Neural progenitor cell (in vitro differentiated cells): ENCODE measurements around the gene CDAN1. TPM values are rescaled to one million over a fixed set of nuclear protein-coding genes. Genes with fewer than 3 reads are reported as not detected.
"Not testable (repeated sequence)": the region's sequence is repeated elsewhere in the genome, so short reads cannot be mapped to it uniquely, and the experiment has no call there.

Experiments used
- DNase-seq: peaks from one replicate; pipeline ENCODE4 v3.0.0-alpha.2; 2016; ENCODE audit warnings: low spot score
- H2AFZ ChIP-seq: fragments of 200-600 bp; sonication (generic); replicated peaks from 2 replicates; pipeline ENCODE4 v1.6.1; 2016; ENCODE audit warnings: antibody characterized with exemption
- H3F3A ChIP-seq: fragments of 200-600 bp; sonication (generic); 2 replicates; pipeline ENCODE4 v1.6.1; 2016; ENCODE audit warnings: antibody characterized with exemption, low read depth
- H3K27ac ChIP-seq: fragments of 200-600 bp; sonication (generic); 2 replicates; pipeline ENCODE4 v1.5.1; 2016; ENCODE audit warnings: mild to moderate bottlenecking
- H3K27me3 ChIP-seq: fragments of 200-600 bp; sonication (generic); 2 replicates; pipeline ENCODE4 v1.6.1; 2016; ENCODE audit warnings: mild to moderate bottlenecking, moderate library complexity
- H3K36me3 ChIP-seq: fragments of 200-600 bp; sonication (generic); 2 replicates; pipeline ENCODE4 v1.5.1; 2016
- H3K4me1 ChIP-seq: fragments of 200-600 bp; sonication (generic); 2 replicates; pipeline ENCODE4 v1.6.1; 2016; ENCODE audit warnings: mixed run types
- H3K4me2 ChIP-seq: fragments of 200-600 bp; sonication (generic); 2 replicates; pipeline ENCODE4 v1.6.1; 2016
- H3K4me3 ChIP-seq: fragments of 200-600 bp; sonication (generic); 2 replicates; pipeline ENCODE4 v1.5.1; 2016
- H3K79me2 ChIP-seq: fragments of 200-600 bp; sonication (generic); 2 replicates; pipeline ENCODE4 v1.6.1; 2016; ENCODE audit warnings: low read depth
- H3K9ac ChIP-seq: fragments of 200-600 bp; sonication (generic); 2 replicates; pipeline ENCODE4 v1.6.1; 2016
- H3K9me3 ChIP-seq: fragments of 200-600 bp; sonication (generic); 2 replicates; pipeline ENCODE4 v1.5.1; 2016; ENCODE audit warnings: low read depth
- H4K20me1 ChIP-seq: fragments of 200-600 bp; sonication (generic); 2 replicates; pipeline ENCODE4 v1.6.1; 2016; ENCODE audit warnings: low read depth
- H3K27ac Mint-ChIP-seq: 3 replicates; pipeline ENCODE4 v1.8.0; 2021; ENCODE audit warnings: mixed read lengths
- H3K27me3 Mint-ChIP-seq: 2 replicates; pipeline ENCODE4 v1.8.0; 2022; ENCODE audit warnings: low read depth, mild to moderate bottlenecking, inconsistent platforms, moderate library complexity, mixed read lengths; ENCODE audit not compliant: insufficient read depth
- H3K36me3 Mint-ChIP-seq: 3 replicates; pipeline ENCODE4 v1.8.0; 2021; ENCODE audit warnings: mixed read lengths
- H3K4me1 Mint-ChIP-seq: 3 replicates; pipeline ENCODE4 v1.8.0; 2021; ENCODE audit warnings: mixed read lengths
- H3K4me3 Mint-ChIP-seq: 3 replicates; pipeline ENCODE4 v1.8.0; 2021; ENCODE audit warnings: mild to moderate bottlenecking, moderate library complexity, mixed read lengths
- H3K9me3 Mint-ChIP-seq: 3 replicates; pipeline ENCODE4 v1.8.0; 2020; ENCODE audit warnings: mixed read lengths
- CTCF ChIP-seq: fragments of 200-600 bp; sonication (generic); IDR thresholded peaks from 2 replicates; pipeline ENCODE4 v1.5.1; 2017; ENCODE audit warnings: antibody characterized with exemption, mild to moderate bottlenecking
- EZH2 ChIP-seq: fragments of 200-600 bp; sonication (generic); IDR thresholded peaks from 2 replicates; pipeline ENCODE4 v1.6.1; 2017; ENCODE audit warnings: antibody characterized with exemption, mild to moderate bottlenecking, moderate library complexity
- EZH2phosphoT487 ChIP-seq: fragments of 200-600 bp; sonication (generic); IDR thresholded peaks from 2 replicates; pipeline ENCODE4 v1.6.1; 2017; ENCODE audit warnings: antibody characterized with exemption
- total RNA-seq: library from RNA; depleted of rRNA; stranded (reverse); fragments of >200 nt; gene quantifications from 2 replicates; pipeline ENCODE4 v1.2.3, GENCODE V29; 2015; ENCODE audit warnings: low replicate concordance

CDAN1 gene
- total RNA-seq, 1 donor from 2014 or later, result 20.2 TPM

- H3K27ac ChIP-seq, result no peak overlapping the region
- no peaks in the 10 kb centered on the region for H3K79me2 ChIP-seq
- H3K27me3 ChIP-seq, result no peaks in the 10 kb centered on the region
- H3K36me3 ChIP-seq, result no peaks in the 10 kb centered on the region
- no peak overlapping the region for H2AFZ ChIP-seq
- no peak for DNase-seq
- H3K27ac Mint-ChIP-seq, result no peak overlapping the region
- H3K4me1 ChIP-seq, result no peaks in the 10 kb centered on the region
- no peak overlapping the region for H3K4me3 Mint-ChIP-seq
- peaks cover 2% of the 10 kb centered on the region for H3K27me3 Mint-ChIP-seq
- TF ChIP-seq EZH2, result no peak
- no peak for TF ChIP-seq CTCF
- TF ChIP-seq EZH2phosphoT487, result no peak
- H3K9me3 Mint-ChIP-seq, result no peaks in the 10 kb centered on the region
- no peaks in the 10 kb centered on the region for H4K20me1 ChIP-seq
- no peak overlapping the region for H3K4me3 ChIP-seq
- H3K4me1 Mint-ChIP-seq, result no peaks in the 10 kb centered on the region
- peaks cover 40% of the 10 kb centered on the region for H3K36me3 Mint-ChIP-seq
- no peaks in the 10 kb centered on the region for H3F3A ChIP-seq
- H3K9ac ChIP-seq, result no peak overlapping the region
- no peak overlapping the region for H3K4me2 ChIP-seq
- H3K9me3 ChIP-seq, result no peaks in the 10 kb centered on the region
Observed at GRCh38 chr15:42686281-42686680, 50.6 kb downstream of the CDAN1 start.

GRCh38 chr15:42681119-42681518, 55.8 kb downstream of the CDAN1 start:
- H3K27me3 ChIP-seq, result no peaks in the 10 kb centered on the region
- H3K79me2 ChIP-seq, result no peaks in the 10 kb centered on the region
- TF ChIP-seq CTCF, result no peak
- TF ChIP-seq EZH2, result no peak
- TF ChIP-seq EZH2phosphoT487, result no peak
- Mint-ChIP-seq H3K27me3 (peaks cover 2% of the 10 kb centered on the region), H3K4me1 (no peaks in the 10 kb centered on the region), H3K36me3 (peaks cover 24% of the 10 kb centered on the region), H3K27ac (no peak overlapping the region), H3K9me3 (no peaks in the 10 kb centered on the region), H3K4me3 (no peak overlapping the region)
- H3F3A ChIP-seq, result no peaks in the 10 kb centered on the region
- no peak for DNase-seq
- no peaks in the 10 kb centered on the region for H3K4me1 ChIP-seq
- no peaks in the 10 kb centered on the region for H4K20me1 ChIP-seq
- H3K9me3 ChIP-seq, result no peaks in the 10 kb centered on the region
- no peak overlapping the region for H2AFZ ChIP-seq
- H3K9ac ChIP-seq, result no peak overlapping the region
- H3K27ac ChIP-seq, result no peak overlapping the region
- no peak overlapping the region for H3K4me3 ChIP-seq
- no peak overlapping the region for H3K4me2 ChIP-seq
- H3K36me3 ChIP-seq, result no peaks in the 10 kb centered on the region

- H3F3A ChIP-seq, H4K20me1 ChIP-seq, H3K27ac ChIP-seq, H2AFZ ChIP-seq, H3K27ac Mint-ChIP-seq, H3K4me2 ChIP-seq, H3K4me1 Mint-ChIP-seq, H3K4me1 ChIP-seq, H3K9me3 ChIP-seq, H3K9ac ChIP-seq, H3K9me3 Mint-ChIP-seq, H3K4me3 ChIP-seq, H3K36me3 ChIP-seq, H3K27me3 Mint-ChIP-seq, DNase-seq, H3K4me3 Mint-ChIP-seq, H3K27me3 ChIP-seq, H3K79me2 ChIP-seq: not testable (repeated sequence)
- peaks cover 30% of the 10 kb centered on the region for H3K36me3 Mint-ChIP-seq
Observed at GRCh38 chr15:42680142-42680482, 56.8 kb downstream of the CDAN1 start.

DNA sequence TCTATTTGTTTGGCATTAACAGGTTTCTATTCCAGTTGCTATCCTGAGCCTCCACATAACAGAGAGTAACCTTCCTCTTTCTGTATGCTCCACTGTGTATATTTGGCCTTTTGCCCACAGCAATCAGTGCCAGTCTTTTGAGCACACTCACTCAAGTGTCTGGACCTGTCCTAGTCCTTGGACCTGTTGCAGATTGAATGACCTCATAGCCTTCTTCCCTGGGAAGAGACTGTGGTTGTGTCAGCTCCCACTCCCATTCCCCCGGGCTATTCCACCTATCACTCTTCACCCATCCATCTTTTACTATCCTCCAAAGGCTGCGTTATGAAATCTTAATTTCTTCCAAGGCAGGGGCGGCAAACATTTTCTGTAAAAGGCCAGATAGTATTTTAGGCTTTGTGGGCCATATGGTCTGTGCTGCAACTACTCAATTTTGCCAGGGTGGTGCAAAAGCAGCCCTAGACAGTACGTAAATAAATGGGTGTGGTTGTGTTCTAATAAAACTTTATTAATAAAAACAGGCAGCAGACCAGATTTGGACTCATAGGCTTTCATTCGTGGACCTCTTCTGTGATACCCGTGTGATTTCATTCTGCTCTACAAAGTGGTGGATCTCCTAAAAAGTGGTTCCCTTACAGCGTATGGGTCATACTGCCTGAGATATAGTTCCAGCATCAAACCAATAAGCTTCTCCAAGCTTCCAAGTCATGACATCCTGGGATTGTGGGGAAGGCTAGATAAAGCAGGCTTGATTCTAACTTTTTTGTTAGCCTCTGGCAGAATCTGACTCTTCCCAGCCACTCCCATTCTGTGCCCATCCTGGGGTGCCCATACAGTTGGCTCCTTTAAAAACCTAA, 57.4 kb downstream of the CDAN1 start:
- H3F3A ChIP-seq, result no peaks in the 10 kb centered on the region
- Mint-ChIP-seq H3K27ac (no peak overlapping the region), H3K36me3 (peaks cover 30% of the 10 kb centered on the region), H3K4me1 (no peaks in the 10 kb centered on the region), H3K9me3 (no peaks in the 10 kb centered on the region), H3K27me3 (peaks cover 2% of the 10 kb centered on the region), H3K4me3 (no peak overlapping the region)
- DNase-seq, result no peak
- no peaks in the 10 kb centered on the region for H3K27me3 ChIP-seq
- no peak overlapping the region for H2AFZ ChIP-seq
- H4K20me1 ChIP-seq, result no peaks in the 10 kb centered on the region
- H3K79me2 ChIP-seq, result no peaks in the 10 kb centered on the region
- no peak overlapping the region for H3K27ac ChIP-seq
- H3K36me3 ChIP-seq, result no peaks in the 10 kb centered on the region
- TF ChIP-seq EZH2, result no peak
- TF ChIP-seq CTCF, result no peak
- no peak for TF ChIP-seq EZH2phosphoT487
- H3K4me3 ChIP-seq, result no peak overlapping the region
- no peaks in the 10 kb centered on the region for H3K4me1 ChIP-seq
- H3K9me3 ChIP-seq, result no peaks in the 10 kb centered on the region
- H3K4me2 ChIP-seq, result no peak overlapping the region
- no peak overlapping the region for H3K9ac ChIP-seq
